ENCODE data around the gene OPA1. TPM values are rescaled to one million over a fixed set of nuclear protein-coding genes. Genes with fewer than 3 reads are reported as not detected.

The OPA1 gene
- total RNA-seq, 1 donor from 2014 or later, result 67.2 TPM

DNA sequence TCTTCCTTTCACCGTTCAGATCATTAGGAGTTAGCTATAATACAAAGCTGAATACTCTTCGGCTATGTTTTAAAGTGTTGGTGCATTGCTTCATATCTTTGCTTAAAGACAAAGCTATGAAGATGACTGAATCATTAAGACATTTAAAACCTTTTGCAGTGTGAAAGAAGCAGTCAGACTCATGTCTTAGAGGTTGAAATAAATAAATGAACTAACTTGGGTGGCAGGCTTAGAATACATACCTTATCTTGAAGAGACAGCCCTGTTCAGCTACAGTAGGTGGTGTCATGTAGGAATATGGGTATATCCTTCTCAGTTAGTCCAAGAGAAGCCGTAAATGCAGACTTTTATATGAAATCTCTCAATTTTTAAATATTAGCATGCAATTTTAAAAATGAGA is 63.4 kb downstream of the OPA1 start:
- Mint-ChIP-seq H3K4me3 (ENCODE audit: unreplicated experiment) (no peak overlapping the region), H3K27me3 (ENCODE audit: unreplicated experiment) (no peaks in the 10 kb centered on the region), H3K27ac (ENCODE audit: unreplicated experiment) (no peak overlapping the region), H3K4me1 (ENCODE audit: unreplicated experiment) (no peaks in the 10 kb centered on the region), H3K36me3 (ENCODE audit: low read depth, unreplicated experiment) (peaks cover 15% of the 10 kb centered on the region), H3K9me3 (ENCODE audit: unreplicated experiment) (no peaks in the 10 kb centered on the region)
- no peak for DNase-seq (ENCODE audit: low spot score)
- TF ChIP-seq, protein P1, sequence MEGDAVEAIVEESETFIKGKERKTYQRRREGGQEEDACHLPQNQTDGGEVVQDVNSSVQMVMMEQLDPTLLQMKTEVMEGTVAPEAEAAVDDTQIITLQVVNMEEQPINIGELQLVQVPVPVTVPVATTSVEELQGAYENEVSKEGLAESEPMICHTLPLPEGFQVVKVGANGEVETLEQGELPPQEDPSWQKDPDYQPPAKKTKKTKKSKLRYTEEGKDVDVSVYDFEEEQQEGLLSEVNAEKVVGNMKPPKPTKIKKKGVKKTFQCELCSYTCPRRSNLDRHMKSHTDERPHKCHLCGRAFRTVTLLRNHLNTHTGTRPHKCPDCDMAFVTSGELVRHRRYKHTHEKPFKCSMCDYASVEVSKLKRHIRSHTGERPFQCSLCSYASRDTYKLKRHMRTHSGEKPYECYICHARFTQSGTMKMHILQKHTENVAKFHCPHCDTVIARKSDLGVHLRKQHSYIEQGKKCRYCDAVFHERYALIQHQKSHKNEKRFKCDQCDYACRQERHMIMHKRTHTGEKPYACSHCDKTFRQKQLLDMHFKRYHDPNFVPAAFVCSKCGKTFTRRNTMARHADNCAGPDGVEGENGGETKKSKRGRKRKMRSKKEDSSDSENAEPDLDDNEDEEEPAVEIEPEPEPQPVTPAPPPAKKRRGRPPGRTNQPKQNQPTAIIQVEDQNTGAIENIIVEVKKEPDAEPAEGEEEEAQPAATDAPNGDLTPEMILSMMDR (IDR thresholded peaks at IDR 0.05; ENCODE audit: unreplicated experiment), result no peak

DNA sequence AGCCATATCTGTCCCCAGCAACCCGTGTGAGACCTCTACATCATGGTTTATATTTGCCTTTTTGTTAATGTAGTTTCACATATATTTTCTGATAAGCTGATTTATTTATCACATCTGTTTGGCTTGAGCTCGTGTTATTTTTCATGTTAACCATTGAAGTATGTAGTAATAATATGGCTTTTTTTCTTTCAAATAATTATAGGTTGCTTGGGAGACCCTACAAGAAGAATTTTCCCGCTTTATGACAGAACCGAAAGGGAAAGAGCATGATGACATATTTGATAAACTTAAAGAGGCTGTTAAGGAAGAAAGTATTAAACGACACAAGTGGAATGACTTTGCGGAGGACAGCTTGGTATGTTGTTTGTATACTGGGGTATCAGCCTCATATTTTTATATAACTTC is 63.9 kb downstream of the OPA1 start:
- DNase-seq (ENCODE audit: low spot score), result no peak
- TF ChIP-seq, protein P1 (IDR thresholded peaks at IDR 0.05; ENCODE audit: unreplicated experiment), result no peak
- H3K27me3 Mint-ChIP-seq (ENCODE audit: unreplicated experiment), result no peaks in the 10 kb centered on the region
- peaks cover 15% of the 10 kb centered on the region for H3K36me3 Mint-ChIP-seq (ENCODE audit: low read depth, unreplicated experiment)
- no peak overlapping the region for H3K27ac Mint-ChIP-seq (ENCODE audit: unreplicated experiment)
- H3K4me1 Mint-ChIP-seq (ENCODE audit: unreplicated experiment), result no peaks in the 10 kb centered on the region
- H3K4me3 Mint-ChIP-seq (ENCODE audit: unreplicated experiment), result no peak overlapping the region
- H3K9me3 Mint-ChIP-seq (ENCODE audit: unreplicated experiment), result no peaks in the 10 kb centered on the region

DNA sequence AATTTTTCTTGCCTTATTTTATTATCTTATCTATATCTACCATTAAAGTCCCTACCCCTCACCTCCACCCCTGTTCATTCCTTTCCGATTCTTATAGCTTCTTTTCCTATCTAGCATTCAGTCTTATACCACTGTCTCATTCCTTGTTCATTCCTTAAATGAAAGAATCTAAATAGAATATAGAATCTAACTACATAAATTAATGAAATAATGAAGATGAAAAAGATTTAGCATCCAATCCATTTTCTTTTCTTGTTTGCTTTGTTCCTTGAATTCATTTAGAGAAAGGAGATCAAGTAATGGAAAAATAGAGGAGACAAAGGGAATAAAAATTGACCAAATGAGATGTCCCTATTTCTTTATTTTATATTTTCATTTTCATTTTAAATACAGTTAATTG is 67.2 kb downstream of the OPA1 start:
- no peaks in the 10 kb centered on the region for H3K27me3 Mint-ChIP-seq (ENCODE audit: unreplicated experiment)
- TF ChIP-seq, protein P1 (IDR thresholded peaks at IDR 0.05; ENCODE audit: unreplicated experiment), result no peak
- DNase-seq (ENCODE audit: low spot score), result no peak
- no peaks in the 10 kb centered on the region for H3K9me3 Mint-ChIP-seq (ENCODE audit: unreplicated experiment)
- H3K27ac Mint-ChIP-seq (ENCODE audit: unreplicated experiment), result no peak overlapping the region
- H3K4me3 Mint-ChIP-seq (ENCODE audit: unreplicated experiment), result no peak overlapping the region
- H3K36me3 Mint-ChIP-seq (ENCODE audit: low read depth, unreplicated experiment), result peaks cover 12% of the 10 kb centered on the region
- no peaks in the 10 kb centered on the region for H3K4me1 Mint-ChIP-seq (ENCODE audit: unreplicated experiment)

DNA sequence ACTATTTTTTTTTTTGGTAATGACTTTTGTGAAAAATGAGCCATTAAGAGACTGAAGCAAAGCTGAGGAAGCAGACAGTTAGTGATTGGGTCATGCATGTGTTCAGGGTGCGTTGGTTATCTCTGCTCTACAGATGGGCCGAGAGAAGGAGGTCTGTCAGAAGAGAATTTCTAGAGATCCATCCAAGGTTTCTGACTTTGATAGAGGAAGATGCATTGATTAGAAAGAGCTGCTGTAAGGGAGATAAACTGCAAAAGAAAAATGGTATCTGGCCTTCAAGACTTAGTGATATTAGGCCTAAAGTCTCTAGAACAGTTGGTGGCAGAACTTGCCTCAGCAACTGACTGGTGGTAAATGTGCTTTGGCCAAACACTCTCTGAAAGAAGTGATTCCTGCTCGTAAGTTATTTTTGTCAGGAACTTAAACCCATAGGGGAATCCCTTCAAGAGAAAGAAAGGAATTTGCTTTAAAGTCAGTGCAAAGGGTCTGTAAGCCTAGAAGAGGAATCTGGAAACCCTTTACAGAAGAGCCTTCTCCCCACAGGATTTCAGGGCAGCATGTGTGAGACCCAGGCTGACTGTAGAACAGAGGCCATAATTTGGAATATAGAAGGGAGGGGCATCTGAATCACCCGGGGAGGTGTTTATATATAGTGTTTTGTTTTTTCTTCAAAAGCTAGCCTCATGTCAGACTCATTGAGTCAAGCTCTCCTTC is 67.8 kb downstream of the OPA1 start:
- no peak for DNase-seq (ENCODE audit: low spot score)

DNA sequence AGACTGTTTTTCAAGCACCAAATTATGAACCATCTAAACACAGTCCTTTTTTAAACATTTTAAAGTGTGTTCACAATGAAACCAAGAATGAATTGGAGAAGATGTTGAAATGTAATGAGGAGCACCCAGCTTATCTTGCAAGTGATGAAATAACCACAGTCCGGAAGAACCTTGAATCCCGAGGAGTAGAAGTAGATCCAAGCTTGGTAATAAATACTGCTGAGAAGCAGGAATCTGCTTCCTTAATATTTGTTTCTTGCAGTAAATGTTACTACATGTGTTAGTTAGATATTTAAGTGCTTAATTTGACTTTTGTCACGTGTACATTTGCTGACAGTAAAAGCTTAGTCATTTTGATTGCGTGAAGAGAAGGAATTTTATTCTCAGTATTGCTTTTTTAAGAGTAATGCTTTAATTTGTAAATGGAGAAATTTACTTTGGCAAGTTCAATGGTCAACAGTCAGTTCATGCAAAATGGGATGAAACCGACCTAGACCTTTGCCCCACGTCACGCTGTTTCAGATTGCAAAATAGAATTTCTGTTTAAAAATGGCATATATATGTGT is 69.8 kb downstream of the OPA1 start:
- Mint-ChIP-seq H3K27ac (ENCODE audit: unreplicated experiment) (no peak overlapping the region), H3K9me3 (ENCODE audit: unreplicated experiment) (no peaks in the 10 kb centered on the region), H3K4me3 (ENCODE audit: unreplicated experiment) (no peak overlapping the region), H3K4me1 (ENCODE audit: unreplicated experiment) (no peaks in the 10 kb centered on the region), H3K36me3 (ENCODE audit: low read depth, unreplicated experiment) (peaks cover 2% of the 10 kb centered on the region), H3K27me3 (ENCODE audit: unreplicated experiment) (no peaks in the 10 kb centered on the region)
- TF ChIP-seq, protein P1 (IDR thresholded peaks at IDR 0.05; ENCODE audit: unreplicated experiment), result no peak
- DNase-seq (ENCODE audit: low spot score), result no peak

More for the DNA sequence above, 67.8 kb downstream of the OPA1 start:
- H3K27me3 Mint-ChIP-seq (ENCODE audit: unreplicated experiment), result no peaks in the 10 kb centered on the region
- no peak overlapping the region for H3K27ac Mint-ChIP-seq (ENCODE audit: unreplicated experiment)
- H3K9me3 Mint-ChIP-seq (ENCODE audit: unreplicated experiment), result no peaks in the 10 kb centered on the region
- TF ChIP-seq, protein P1 (IDR thresholded peaks at IDR 0.05; ENCODE audit: unreplicated experiment), result no peak
- H3K4me1 Mint-ChIP-seq (ENCODE audit: unreplicated experiment), result no peaks in the 10 kb centered on the region
- peaks cover 11% of the 10 kb centered on the region for H3K36me3 Mint-ChIP-seq (ENCODE audit: low read depth, unreplicated experiment)
- H3K4me3 Mint-ChIP-seq (ENCODE audit: unreplicated experiment), result no peak overlapping the region
